HG03159 (cell line): ENCODE results near the gene PCK2.
"Not testable (repeated sequence)": the region's sequence is repeated elsewhere in the genome, so short reads cannot be mapped to it uniquely, and the experiment has no call there.

Experiments
- ATAC-seq: cut with Tn5 transposase; IDR thresholded peaks from one replicate; pipeline ENCODE4 v1.9.1; 2021; ENCODE audit warnings: mild to moderate bottlenecking, moderate library complexity; ENCODE audit not compliant: unreplicated experiment

PCK2 gene

DNA sequence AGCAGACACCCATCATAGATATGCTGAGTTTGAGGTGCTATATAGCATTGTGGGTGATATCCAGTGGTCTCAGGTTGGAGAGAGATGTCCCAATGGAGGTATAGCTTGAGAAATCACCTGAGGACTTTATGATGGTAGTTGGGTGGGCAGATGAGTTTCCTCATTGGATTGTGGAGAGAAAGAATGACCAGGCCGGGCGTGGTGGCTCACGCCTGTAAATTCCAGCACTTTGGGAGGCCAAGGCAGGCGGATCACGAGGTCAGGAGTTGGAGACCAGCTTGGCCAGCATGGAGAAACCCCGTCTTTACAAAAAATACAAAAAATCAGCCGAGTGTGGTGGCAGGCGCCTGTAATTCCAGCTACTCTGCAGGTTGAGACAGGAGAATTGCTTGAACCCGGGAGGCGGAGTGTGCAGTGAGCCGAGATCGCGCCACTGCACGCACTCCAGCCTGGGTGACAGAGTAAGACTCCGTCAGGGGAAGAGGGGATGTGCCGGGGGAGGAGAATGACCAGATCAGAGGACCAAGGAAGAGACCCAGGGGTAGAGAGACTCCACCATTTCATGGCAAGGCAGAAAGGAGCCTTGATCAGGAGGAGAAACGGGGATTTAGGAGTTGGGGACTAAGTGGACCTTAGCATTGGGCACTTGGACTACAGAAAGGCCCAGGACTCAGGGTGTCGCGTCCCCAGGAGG is 757 bp upstream of the PCK2 start:
- no peak for ATAC-seq

- ATAC-seq = peak; percentile 2
Measured at GRCh38 chr14:24094841-24095270, 745 bp downstream of the PCK2 start.

GRCh38 chr14:24095271-24096068 is 1.4 kb downstream of the PCK2 start:
- ATAC-seq = peak; percentile 72

DNA sequence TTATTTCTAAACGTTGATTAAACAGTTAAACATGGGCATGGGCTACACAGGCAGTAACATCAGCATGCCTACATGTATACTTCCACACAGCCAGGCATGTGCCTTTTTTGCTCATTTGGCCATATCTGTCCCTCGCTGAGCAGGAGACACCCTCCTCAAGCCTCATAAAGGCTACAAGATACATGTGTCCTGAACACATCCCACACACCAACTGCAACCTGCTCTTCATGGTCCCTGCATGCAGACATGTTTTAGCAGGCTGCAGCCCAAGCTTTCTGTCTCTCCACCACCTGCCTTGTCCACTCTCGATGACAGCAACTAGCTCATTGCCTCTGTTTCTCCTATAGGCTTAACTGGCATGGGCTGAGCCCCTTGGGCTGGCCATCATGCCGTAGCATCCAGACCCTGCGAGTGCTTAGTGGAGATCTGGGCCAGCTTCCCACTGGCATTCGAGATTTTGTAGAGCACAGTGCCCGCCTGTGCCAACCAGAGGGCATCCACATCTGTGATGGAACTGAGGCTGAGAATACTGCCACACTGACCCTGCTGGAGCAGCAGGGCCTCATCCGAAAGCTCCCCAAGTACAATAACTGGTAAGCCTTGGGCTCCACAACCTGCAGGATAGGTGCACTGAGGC is 2.6 kb downstream of the PCK2 start:
- ATAC-seq = no peak

DNA sequence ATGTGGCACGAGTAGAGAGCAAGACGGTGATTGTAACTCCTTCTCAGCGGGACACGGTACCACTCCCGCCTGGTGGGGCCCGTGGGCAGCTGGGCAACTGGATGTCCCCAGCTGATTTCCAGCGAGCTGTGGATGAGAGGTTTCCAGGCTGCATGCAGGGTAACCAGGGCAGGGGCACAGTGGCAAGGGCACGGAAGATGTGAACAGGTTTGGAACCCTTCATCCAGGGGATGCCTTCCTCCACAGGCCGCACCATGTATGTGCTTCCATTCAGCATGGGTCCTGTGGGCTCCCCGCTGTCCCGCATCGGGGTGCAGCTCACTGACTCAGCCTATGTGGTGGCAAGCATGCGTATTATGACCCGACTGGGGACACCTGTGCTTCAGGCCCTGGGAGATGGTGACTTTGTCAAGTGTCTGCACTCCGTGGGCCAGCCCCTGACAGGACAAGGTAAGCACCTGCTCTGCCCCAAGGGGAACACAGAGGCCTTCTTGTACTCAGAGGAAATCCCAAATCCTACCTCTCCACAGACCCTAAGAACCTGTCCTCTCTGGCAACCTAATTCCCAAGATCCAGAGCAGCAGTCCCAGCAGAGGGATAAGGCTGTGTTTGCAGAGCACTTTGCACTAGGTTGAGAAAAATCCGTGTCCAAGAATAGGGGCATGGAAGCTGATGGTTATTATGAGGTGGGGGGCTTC is 4.3 kb downstream of the PCK2 start:
- no peak for ATAC-seq

GRCh38 chr14:24098927-24099813 is 5.1 kb downstream of the PCK2 start:
- ATAC-seq = no peak

DNA sequence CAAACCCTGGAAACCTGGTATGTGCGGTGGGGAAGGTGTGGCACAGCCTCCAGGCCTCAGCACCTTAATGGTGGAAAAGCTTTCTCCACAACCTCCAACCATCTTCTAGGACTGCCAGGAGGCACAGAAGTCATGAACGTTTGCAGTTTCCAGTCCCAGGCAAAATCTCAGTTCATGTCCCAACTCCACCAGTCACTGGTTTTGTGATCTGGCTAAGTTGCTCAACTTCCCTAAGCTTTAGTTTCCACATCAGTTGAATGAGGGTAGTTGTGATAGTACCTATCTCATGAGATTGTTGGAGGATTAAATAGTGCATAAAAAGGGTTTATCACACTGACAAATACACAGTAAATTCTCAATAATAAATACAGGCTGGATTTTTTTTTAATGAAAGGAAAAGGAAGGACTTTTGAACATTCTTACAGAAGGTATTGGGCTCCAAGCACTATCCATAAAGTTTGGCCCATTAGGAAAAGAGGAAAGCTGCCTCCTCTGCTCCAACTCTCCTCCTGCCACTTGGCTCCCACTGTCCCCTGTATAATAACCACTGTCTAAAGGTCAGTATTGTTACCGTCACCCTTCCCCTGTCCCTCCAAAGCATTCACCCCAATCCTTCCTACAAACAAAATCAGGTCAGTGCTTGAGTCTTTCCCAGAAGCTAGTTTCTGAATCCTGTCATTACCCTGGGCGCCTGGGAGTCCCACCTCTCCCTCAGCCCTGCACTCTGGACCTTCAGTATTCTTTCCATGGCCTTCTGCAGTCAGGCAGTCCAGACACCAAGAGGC is 6.3 kb downstream of the PCK2 start:
- no peak for ATAC-seq

DNA sequence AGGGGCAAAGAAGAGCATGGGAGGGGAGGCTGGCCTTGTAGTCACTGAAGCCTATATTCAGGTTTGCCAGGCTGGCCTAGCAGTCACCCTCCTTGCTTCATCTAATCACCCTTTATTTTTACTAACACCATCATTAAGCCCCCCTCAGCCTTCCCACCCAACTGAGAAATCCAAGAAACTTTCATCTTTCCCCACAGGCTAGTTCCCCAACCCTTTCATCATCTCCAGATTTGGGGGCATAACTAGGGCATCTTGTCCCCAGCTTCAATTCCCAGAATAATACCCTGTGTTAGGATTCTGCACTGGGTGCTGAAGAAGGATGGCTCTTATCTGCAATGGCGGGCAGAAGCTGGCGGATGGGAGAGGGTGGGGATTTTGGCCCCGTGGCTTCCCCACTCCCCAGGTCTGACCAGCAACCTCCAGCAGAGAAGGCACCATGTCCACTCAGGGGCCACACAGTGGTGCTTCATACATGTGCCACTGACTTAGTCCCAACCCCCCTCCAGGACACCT is 6.9 kb downstream of the PCK2 start:
- no peak for ATAC-seq

DNA sequence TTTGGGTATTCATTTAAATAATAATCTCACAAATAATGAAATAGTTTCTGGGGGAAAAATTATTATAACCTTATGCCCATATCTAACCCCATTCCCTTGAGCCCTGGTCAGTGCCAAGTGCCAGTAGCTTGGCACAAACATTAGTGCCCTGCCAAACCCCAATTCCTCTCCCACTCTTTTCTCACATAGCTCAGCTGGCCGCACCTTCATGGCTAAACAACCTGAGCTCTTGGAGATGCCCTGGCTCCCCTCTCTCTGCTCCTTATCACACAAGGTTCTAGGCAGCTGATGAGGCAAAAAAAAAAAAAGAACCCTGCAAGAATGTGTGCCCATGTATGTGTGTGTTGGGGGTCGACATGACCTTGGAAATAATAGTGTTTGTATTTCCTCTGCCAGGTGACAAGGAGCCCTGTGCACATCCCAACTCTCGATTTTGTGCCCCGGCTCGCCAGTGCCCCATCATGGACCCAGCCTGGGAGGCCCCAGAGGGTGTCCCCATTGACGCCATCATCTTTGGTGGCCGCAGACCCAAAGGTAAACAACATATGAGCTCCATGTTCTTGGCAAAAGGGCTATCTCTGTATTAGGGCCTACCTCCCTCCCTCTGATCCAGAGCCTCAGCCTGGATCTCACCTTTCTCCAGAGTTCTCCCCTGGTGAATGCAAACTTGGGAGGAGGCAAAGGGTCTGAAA is 8.4 kb downstream of the PCK2 start:
- ATAC-seq = no peak

DNA sequence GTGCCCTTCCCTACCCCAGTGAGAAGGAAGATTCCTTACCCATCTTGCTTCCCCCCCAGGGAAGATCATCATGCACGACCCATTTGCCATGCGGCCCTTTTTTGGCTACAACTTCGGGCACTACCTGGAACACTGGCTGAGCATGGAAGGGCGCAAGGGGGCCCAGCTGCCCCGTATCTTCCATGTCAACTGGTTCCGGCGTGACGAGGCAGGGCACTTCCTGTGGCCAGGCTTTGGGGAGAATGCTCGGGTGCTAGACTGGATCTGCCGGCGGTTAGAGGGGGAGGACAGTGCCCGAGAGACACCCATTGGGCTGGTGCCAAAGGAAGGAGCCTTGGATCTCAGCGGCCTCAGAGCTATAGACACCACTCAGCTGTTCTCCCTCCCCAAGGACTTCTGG is 9.3 kb downstream of the PCK2 start:
- no peak for ATAC-seq

- not testable (repeated sequence) for ATAC-seq
Measured at GRCh38 chr14:24105609-24106239, 11.6 kb downstream of the PCK2 start.

DNA sequence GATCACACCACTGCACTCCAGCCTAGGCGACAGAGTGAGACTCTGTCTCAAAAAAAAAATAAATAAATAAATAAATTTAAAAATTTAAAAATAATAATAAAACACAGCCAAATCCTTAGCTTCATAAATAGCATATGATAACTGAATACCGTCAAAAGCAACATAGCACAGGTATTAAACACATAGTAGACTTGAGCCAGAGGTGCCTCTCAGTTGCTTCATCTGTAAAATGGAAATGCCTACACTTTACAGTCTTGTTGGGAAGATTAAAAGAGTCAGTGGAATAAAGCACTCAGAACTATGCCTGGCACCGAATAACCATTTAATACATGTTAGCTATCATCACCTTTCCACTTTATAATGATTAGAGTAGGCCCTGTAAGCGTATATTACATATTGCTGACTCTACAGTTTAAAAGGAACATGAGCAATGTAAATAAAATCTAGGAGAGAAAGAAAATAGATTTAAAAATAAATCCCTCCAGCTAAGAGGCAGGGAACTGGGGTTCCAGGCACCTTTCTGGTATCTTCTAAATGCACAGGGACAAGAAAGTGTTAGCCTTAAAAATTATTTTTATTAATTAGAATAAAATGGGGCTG is 12.7 kb downstream of the PCK2 start:
- no peak for ATAC-seq

- peak; percentile 19 for ATAC-seq
Measured at GRCh38 chr14:24108336-24108874, 14.3 kb downstream of the PCK2 start.

GRCh38 chr14:24110060-24110459 is 15.9 kb downstream of the PCK2 start:
- no peak for ATAC-seq

DNA sequence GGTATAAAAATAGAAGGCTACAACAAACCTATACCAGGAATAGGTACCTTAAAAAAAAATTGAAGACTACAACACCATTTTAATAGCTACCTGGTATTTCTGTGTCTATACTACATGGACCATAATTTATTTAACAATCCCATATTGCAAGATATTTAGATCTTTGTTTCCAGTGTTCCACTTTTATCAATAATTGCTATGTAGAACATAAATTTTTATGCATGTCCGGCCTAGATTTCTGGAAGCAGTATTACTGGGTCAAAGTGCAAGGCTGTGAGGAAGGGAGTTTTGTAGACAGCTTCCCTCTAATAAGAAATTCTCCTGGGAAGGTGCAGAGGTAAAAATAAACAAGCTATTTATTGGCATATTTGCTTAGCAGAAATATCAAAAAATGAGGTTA is 16.4 kb downstream of the PCK2 start:
- no peak for ATAC-seq

DNA sequence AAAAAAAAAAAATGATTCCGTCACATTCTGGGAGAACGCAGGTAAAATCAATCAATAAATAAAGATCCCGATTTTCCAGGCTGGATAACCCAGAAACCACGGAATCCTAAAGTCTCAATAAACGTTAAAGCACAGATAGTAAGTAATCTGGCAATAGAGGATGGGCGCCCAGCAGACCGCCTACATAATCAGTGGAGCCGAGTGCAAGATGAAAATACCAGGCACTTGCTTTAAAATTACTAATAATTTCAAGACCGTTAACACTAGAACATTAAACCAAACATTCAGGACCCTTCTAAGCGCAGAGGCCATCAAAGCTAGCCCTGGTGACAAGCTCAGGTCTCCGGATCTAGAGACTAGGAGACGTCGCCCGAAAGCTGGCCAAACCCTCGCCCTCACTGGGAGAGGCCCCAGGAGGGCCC is 19.3 kb downstream of the PCK2 start:
- ATAC-seq = no peak

DNA sequence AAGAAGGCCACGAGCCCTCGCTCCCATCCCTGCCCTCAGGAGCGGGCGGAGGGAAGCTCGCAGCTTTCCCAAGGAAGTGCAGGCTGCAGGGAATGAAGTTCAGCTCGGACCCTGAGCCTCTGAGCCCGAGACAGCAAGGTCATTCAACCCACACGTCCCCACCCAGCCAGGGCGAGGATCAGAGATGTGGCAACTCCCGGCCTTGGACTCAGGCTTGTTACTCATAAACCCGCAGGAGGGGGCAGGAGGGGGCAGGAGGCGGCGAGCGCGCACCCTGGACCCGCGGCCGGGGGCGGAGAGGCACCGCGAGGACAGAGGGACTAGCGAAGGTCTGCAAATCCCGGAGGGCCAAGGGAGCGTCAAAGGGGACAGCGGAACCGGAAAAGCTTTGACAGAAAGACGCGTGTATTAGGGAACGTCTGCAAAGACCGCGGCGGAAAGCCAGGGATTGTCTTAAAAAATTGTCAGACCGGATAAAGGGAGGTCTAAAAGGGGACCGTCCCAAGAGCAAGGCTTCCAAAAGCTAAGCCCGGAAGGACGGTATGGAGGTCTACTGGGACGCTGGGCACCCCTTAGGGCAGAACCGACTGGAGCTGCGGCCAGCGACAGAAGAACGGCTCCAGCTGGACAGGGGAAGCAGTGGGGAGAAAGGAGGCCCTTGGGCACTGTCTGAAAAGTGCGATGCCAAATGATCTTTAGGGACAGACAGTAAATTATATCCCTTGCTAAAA is 19.9 kb downstream of the PCK2 start:
- ATAC-seq = peak; percentile 23
